PFSK-1 (cell line): ENCODE measurements around the gene ELMOD3.

Experiments
- FOXP2 ChIP-seq: optimal IDR thresholded peaks from 2 replicates; pipeline ENCODE3; 2011; ENCODE audit warnings: borderline replicate concordance, control low read depth, inconsistent platforms; ENCODE audit not compliant: insufficient read depth; ENCODE audit errors: extremely low read length, extremely low read depth
- POLR2AphosphoS5 ChIP-seq: IDR thresholded peaks from 2 replicates; pipeline ENCODE4 v1.6.1; 2012; ENCODE audit warnings: low read depth, mild to moderate bottlenecking, control low read depth, low read length, moderate library complexity
- SIN3A ChIP-seq: IDR thresholded peaks from 2 replicates; pipeline ENCODE4 v1.6.1; 2012; ENCODE audit warnings: mild to moderate bottlenecking, low read length, moderate library complexity, borderline replicate concordance; ENCODE audit not compliant: insufficient read depth
- TAF1 ChIP-seq: IDR thresholded peaks from 2 replicates; pipeline ENCODE4 v1.6.1; 2012; ENCODE audit warnings: low read length, control low read depth, borderline replicate concordance; ENCODE audit not compliant: insufficient read depth
- TF ChIP-seq, protein P1 (sequence below), 2 experiments: IDR thresholded peaks; 2 replicates each; pipeline versions ENCODE4 v1.6.1 to v1.8.0; 2011 to 2012; ENCODE audit warnings: low read depth in 2 of 2, low read length in 2 of 2, control low read depth in 1 of 2, inconsistent platforms in 1 of 2, mild to moderate bottlenecking in 1 of 2, moderate library complexity in 1 of 2; ENCODE audit not compliant: insufficient read depth in 1 of 2

DNA sequence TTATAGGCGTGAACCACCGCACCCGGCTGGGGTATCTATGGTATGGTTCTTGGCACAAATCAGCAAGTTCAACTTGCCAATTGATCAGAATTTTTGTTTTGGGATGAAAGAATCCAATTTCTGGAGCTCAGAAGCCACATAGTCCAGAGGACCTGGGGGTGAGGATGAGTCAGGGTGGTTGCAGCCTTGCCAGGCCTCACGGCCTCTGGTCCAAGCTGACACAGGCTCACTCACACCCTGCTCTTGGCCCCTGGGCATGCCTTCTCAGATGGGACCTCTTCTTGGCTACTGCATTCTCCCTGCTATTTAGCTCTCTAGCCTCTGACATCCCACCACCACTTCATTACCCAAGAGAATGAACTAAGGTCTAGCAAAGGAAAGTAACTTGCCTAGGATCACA, 39.3 kb downstream of the ELMOD3 start:
- TF ChIP-seq TAF1 (no peak), POLR2AphosphoS5 (no peak), SIN3A (no peak), FOXP2 (no peak)
- TF ChIP-seq, protein P1, sequence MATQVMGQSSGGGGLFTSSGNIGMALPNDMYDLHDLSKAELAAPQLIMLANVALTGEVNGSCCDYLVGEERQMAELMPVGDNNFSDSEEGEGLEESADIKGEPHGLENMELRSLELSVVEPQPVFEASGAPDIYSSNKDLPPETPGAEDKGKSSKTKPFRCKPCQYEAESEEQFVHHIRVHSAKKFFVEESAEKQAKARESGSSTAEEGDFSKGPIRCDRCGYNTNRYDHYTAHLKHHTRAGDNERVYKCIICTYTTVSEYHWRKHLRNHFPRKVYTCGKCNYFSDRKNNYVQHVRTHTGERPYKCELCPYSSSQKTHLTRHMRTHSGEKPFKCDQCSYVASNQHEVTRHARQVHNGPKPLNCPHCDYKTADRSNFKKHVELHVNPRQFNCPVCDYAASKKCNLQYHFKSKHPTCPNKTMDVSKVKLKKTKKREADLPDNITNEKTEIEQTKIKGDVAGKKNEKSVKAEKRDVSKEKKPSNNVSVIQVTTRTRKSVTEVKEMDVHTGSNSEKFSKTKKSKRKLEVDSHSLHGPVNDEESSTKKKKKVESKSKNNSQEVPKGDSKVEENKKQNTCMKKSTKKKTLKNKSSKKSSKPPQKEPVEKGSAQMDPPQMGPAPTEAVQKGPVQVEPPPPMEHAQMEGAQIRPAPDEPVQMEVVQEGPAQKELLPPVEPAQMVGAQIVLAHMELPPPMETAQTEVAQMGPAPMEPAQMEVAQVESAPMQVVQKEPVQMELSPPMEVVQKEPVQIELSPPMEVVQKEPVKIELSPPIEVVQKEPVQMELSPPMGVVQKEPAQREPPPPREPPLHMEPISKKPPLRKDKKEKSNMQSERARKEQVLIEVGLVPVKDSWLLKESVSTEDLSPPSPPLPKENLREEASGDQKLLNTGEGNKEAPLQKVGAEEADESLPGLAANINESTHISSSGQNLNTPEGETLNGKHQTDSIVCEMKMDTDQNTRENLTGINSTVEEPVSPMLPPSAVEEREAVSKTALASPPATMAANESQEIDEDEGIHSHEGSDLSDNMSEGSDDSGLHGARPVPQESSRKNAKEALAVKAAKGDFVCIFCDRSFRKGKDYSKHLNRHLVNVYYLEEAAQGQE (IDR thresholded peaks at IDR 0.05; ENCODE audit: insufficient read depth in 1 of 2, low read depth in 2 of 2, low read length in 2 of 2) = no peak
